Measurements from ENCODE around the gene CHTF18.

Gene CHTF18

DNA sequence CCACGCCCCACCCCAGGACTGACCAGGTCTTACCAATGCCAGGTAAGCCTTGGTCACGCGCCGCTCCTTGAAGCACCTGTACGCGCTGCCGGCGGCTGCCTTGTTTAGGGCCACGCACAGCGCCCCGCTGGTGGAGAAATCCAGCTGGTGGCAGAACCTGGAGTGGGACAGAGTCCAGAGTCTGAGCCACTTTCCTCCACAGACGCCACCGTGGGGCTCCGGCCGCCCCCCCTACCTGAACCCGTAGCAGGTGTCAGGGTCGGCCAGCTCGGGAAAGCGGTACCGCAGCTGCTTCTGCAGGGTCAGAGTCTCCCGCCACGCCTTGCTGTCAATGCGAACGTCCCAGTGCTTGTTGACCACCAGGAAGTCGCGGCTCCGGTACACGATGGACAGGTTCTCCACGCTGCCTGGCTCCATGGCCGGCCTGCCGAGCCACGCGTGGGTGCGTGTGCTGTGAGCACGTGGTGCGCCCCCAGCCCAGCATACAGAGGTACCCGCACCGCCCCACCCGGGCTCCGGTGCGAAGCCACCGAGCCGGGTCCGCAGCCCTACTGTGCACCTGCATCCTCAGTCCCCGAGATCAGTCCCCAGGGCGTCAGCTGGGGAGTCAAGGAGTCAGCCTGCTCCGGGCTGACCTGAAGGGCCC is 976 bp upstream of the CHTF18 start:
- no peak for DNase-seq
- in situ Hi-C loops (cut with MboI; ENCODE audit: low pct_unique_long_range_greater_than_20kb, low sequenced_read_pairs), result loop anchor here (10.0 kb wide), 1 partner anchor 73 kb away; the partner anchor contains the start of gene METRN

DNA sequence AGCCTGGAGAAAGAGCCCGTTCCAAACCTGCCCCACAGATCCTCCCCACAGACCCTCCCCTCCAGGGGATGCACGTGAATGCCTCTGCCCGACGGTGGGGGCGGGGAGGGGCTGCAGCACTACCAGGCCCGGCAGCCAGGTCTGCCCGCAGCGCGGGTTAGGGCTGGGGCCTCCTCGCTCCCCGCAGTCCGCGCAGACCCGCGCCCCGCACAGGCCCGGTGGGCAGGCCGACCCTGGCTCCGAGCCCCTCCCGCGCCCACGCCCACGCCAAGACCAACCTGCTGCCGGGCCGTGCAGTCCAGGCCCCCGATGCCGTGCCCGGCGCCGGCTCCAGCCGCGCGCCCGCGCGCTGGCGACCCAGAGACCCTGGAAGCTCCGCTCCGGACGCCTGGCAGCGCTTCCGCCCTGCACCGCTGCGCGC is 432 bp upstream of the CHTF18 start, which contains the start of gene RPUSD1:
Gene RPUSD1 (minus strand): TSS at position 404 of the 421 bp plus-strand sequence. CDS start 644 bp downstream, outside the sequence.
- in situ Hi-C loops (cut with MboI; ENCODE audit: low pct_unique_long_range_greater_than_20kb, low sequenced_read_pairs), result loop anchor here (10.0 kb wide), 1 partner anchor 73 kb away; the partner anchor contains the start of gene METRN
- DNase-seq, result no peak

DNA sequence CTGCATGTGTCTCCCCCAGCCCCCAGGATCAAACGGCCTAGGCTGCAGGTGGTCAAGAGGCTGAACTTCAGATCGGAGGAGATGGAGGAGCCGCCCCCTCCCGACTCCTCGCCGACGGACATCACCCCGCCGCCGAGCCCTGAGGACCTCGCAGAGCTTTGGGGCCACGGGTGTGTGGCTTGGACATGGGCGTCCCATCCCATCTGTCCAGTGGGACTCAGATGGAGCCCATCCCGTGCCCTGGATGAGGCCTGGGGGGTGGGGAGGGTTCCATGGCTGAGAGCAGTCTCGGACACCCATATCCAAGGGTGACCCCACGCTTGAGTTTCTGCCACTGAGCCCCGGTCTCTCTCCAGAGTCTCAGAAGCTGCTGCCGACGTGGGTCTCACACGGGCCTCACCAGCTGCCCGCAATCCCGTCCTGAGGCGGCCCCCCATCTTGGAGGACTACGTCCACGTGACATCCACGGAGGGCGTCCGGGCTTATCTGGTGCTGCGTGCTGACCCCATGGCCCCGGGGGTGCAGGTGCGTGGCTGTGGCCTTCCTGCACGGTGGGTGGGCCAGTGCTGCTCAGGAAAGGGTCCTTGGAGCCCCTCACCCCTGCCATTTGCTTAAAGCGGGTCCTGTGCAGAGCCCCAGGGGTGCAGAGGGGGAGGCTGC is 901 bp downstream of the CHTF18 start:
- no peak for DNase-seq
- in situ Hi-C loops (cut with MboI; ENCODE audit: low pct_unique_long_range_greater_than_20kb, low sequenced_read_pairs), result loop anchor here (10.0 kb wide), 1 partner anchor 75 kb away; the partner anchor contains the start of gene METRN

DNA sequence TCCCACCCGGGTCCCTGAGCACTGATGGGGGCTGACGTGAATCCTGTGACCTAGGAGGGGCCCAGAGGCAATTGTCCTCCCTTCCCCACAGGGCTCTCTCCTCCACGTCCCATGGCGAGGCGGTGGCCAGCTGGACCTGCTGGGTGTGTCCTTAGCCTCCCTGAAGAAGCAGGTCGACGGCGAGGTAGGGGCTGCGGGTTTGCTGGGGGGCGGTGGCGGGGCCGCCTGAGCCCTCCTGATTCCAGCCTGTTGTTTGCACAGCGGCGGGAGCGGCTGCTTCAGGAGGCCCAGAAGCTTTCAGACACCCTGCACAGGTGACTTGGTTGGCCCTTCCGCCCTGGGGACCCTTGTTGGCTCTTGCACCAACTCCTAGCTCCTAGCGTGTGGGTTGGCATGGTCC is 1.7 kb downstream of the CHTF18 start:
- in situ Hi-C loops (cut with MboI; ENCODE audit: low pct_unique_long_range_greater_than_20kb, low sequenced_read_pairs), result no loop called here

DNA sequence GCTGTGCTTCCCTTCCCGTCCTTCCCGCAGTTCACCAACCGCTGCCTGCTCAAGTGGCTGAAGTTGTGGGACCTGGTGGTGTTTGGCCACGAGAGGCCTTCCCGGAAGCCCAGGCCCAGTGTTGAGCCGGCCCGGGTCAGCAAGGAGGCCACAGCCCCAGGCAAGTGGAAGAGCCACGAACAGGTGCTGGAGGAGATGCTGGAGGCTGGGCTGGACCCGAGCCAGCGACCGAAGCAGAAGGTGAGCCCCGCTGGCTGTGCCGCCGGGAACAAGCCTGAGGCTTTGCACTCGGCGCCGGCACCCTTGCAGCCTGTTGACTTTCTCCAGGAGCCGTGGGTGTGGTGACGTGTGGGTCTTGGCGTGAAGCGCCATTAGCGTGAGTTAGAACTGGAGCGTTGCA is 2.7 kb downstream of the CHTF18 start:
- in situ Hi-C loops (cut with MboI; ENCODE audit: low pct_unique_long_range_greater_than_20kb, low sequenced_read_pairs), result no loop called here
- DNase-seq, result no peak

More for the DNA sequence above, 1.7 kb downstream of the CHTF18 start:
- DNase-seq, result no peak

DNA sequence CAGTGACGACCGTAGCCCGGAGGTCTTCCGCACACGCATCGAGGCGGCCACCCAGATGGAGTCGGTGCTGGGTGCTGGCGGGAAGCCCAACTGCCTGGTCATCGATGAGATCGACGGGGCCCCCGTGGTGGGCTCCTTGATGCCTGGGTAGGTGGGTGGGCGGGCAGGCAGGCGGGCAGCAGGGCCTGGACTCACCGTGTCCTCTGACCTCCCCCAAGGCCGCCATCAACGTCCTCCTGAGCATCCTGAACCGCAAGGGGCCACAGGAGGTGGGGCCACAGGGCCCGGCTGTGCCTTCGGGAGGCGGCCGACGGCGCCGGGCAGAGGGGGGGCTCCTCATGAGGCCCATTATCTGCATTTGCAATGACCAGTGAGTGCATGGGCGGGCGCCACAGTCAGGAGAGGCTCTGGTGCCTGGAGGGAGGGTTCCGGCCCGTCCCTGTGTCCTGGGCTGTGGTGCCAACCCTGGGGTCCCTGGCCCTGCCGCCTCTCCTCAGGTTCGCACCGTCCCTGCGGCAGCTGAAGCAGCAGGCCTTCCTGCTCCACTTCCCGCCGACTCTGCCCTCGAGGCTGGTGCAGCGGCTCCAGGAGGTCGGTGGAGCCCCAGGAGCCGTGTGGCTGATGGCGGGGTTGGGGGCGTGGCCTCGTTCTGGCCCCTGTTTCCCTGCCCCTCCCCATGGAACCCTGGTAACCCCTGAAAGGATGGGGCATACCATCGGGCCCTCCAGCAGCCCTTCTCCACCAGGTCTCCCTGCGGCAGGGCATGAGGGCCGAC is 4.0 kb downstream of the CHTF18 start:
- no peak for DNase-seq
- in situ Hi-C loops (cut with MboI; ENCODE audit: low pct_unique_long_range_greater_than_20kb, low sequenced_read_pairs), result no loop called here

DNA sequence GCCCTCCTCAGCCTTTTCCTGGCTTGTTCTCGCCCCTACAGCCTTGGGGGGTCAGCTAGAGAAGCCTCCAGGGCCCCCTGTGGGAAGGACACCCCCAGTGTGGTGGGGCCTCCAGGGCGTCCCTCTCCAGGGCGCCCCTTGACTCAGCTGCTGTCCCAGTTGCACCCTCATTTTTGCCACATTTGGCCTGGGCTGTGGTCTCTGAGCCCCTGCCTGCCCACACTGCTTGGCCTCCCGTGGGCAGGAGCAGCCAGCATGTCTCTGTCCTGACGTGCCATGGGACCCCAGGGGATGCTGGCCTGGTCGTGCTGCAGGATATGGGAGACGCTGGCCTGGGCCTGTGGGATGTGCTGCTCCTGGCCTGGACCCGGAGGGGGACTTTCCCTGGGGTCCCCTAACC is 5.0 kb downstream of the CHTF18 start:
- DNase-seq, result no peak
- in situ Hi-C loops (cut with MboI; ENCODE audit: low pct_unique_long_range_greater_than_20kb, low sequenced_read_pairs), result no loop called here

DNA sequence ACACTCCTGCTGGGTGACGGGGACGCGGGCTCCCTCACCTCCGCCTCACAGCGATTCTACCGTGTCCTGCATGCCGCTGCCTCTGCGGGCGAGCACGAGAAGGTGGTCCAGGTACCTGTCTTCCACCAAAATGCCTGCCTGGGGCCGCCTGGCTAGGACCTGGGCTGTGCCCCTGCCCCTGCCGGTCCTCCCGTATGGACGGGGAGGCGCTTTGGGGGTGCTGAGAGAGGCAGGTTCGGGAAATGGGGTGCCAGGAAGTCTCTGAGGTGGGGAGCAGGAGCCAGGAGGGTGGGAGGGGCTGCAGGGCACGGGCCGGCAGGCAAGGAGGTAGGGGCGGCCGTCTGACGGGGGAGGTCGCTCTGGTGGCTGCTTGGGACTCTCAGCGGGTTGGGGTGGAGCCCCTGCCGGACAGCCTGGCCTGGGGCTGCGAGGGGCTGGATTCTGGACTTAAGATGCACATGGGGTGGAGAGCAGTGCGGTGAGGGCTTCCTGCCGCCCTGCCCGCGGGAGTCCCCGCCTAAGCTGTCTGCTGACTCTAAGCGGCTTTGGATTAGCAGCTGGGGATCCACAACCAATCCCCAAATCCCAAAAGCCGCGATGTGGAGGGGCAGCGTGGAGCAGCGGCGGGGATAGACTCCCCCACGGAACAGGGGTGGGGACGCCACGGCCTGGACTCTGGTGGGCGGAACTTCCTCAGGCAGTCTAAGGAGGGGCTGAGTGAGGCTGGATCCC is 5.8 kb downstream of the CHTF18 start:
- no peak for DNase-seq
- in situ Hi-C loops (cut with MboI; ENCODE audit: low pct_unique_long_range_greater_than_20kb, low sequenced_read_pairs), result no loop called here

DNA sequence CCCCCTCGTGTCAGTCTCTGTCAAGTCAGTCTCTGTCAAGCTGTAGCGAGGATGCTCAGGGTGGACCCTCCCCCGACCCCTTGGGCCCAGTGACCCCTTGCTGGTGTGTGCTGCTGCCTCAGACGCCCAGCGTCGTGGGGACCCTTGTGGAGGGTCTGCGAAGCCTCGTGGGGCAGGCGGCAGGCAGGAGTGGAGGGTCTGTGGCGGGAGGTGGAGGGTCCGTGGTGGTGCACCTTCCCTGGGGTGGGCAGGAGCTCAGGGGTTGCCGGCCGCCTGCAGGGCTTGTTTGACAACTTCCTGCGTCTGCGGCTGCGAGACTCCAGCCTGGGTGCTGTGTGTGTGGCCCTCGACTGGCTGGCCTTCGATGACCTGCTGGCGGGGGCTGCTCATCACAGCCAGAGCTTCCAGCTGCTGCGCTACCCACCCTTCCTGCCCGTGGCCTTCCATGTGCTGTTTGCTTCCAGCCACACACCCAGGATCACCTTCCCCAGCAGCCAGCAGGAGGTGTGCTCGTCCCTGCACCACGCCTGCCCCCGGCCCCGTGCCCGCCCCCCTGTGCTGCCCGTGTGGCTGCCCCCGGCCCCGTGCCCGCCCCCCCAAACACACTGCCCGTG is 6.5 kb downstream of the CHTF18 start:
- in situ Hi-C loops (cut with MboI; ENCODE audit: low pct_unique_long_range_greater_than_20kb, low sequenced_read_pairs), result no loop called here
- no peak for DNase-seq

DNA sequence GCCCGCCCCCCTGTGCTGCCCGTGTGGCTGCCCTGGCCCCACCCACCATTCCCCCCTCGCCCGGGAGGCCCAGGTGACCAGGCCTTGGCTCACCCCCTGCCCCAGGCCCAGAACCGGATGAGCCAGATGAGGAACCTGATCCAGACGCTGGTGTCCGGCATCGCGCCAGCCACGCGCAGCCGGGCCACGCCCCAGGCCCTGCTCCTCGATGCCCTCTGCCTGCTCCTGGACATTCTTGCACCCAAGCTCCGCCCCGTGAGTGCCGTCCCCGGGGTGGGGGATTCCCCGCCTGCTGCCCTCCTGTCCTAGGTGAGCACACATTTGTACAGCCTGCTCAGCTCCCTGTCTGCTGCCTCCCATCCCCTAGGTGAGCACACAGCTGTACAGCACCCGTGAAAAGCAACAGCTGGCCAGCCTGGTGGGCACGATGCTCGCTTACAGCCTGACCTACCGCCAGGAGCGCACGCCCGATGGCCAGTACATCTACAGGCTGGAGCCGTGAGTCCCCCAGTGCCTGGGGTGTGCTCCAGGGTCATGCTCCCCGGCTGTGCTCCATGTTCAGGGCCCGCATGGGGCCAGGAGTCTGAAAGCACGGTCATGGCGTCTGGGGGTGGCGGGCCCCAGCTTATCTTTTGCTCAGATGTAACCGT is 7.3 kb downstream of the CHTF18 start:
- no peak for DNase-seq
- in situ Hi-C loops (cut with MboI; ENCODE audit: low pct_unique_long_range_greater_than_20kb, low sequenced_read_pairs), result no loop called here

DNA sequence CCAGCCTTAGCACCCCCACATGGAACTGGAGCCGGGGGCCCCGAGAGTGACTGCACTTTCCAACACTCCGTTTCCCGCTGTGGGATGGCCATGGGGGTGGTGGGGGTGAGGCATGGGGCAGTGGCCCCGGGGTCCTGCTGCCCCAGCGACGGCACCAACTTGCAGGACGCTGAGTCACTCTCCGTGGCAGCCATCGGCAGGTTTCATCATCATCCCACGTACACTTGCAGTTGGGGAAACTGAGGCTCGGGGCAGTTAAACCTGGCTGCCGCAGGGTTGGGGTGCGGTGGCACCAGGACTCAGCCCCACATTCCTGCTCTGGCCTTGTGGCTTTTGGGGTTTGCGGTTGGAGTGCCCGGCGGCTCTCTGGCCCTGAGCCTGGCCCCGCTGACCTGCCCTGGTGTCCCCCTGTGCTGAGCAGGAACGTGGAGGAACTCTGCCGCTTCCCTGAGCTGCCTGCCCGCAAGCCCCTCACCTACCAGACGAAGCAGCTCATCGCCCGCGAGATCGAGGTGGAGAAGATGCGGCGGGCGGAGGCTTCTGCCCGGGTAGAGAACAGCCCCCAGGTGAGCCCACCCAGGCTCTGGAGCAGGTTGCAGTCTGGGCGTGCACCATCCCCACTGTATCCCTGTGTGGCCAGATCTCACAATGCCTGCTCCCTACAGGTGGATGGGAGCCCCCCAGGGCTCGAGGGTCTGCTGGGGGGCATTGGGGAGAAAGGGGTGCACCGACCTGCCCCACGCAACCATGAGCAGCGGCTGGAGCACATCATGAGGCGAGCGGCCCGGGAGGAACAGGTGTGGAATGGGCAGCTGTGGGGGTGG is 8.1 kb downstream of the CHTF18 start:
- DNase-seq, result no peak
- in situ Hi-C loops (cut with MboI; ENCODE audit: low pct_unique_long_range_greater_than_20kb, low sequenced_read_pairs), result no loop called here

DNA sequence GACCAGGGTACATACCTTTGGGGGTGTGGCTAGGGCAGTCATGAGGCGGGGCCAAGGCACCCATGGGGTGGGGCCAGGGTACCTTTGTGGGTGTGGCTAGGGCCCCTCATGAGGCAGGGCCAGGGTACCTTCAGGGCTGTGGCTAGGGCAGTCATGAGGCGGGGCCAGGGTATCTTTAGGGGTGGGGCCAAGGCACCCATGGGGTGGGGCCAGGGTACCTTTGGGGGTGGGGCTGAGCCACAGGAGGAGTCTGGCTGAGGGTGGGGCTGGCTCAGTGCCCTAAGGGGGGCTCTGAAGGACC is 8.7 kb downstream of the CHTF18 start:
- no peak for DNase-seq
- in situ Hi-C loops (cut with MboI; ENCODE audit: low pct_unique_long_range_greater_than_20kb, low sequenced_read_pairs), result no loop called here

DNA sequence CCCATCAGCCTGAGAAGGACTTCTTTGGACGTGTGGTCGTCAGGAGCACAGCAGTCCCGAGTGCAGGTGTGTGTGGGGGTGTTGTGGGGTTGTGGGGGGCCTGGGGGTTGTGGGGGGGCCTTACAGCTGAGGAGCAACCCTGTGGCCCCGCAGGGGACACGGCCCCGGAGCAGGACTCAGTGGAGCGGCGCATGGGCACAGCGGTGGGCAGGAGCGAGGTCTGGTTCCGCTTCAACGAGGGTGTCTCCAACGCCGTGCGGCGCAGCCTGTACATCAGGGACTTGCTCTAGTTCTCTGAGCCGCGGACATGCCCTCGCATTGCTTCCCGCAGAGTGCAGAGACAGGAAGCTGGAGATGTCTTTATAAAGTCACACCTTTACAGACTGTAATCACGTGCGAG is 9.3 kb downstream of the CHTF18 start:
- in situ Hi-C loops (cut with MboI; ENCODE audit: low pct_unique_long_range_greater_than_20kb, low sequenced_read_pairs), result no loop called here

DNA sequence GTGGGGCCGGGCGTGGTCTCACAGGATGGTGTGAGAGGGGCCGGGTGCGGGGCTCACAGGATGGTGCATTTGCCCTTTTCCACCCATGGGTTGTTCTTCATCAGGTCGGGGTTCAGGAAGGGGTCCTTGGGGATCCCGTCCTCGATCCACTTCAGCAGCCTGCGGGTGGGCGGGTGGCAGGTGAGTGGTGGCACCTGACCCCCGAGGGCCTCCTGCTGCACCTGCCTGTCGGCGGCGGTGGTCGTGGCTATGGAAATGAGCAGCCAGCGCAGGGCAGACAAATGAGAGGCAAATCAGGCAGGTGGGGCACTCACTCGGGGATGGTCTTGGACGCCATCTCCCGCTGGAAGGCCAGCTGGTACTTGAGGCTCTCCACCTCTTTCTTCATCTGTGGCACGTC is 10.2 kb downstream of the CHTF18 start:
- in situ Hi-C loops (cut with MboI; ENCODE audit: low pct_unique_long_range_greater_than_20kb, low sequenced_read_pairs), result no loop called here
- DNase-seq, result no peak

More for the DNA sequence above, 9.3 kb downstream of the CHTF18 start:
- DNase-seq, result no peak

DNA sequence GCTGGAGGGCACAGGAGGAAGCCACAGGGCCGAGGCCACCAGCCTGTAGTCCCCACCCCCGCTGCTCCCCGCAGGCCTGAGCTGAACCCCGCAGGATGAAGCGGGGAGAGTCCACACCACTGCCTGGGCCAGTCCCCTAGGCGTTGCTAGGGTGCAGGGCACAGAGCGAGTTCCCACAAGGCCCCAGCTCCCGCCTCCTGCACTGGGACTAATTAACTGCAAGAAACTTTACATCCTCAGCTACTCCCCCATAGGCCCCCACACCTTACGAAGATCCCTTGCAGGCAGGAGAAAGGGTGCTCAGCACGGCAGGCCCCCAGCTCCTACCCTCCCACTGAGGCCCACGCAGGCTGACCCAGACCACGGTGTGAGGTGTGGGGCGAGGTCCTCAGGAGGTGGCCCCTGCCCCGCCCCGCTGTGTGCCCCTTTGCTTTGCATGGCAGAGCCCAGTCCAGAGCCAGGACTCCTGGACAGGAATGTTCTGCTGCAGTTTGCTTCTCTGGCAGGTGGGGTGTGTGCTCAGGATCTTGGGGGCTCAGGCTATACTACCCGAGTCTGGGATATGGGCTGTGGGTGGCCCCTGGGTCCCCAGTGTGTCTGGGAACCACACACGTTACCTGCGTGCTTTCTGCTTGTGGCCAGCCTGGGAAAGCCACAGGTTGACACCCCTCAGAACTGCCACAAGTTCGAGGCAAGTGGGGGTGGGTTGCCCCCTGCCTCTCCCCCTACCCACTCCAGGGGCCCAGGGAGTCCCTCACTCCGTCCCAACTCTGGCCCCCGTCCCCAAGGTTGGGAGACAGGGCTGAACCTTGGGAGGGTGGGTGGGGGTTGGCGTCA is 10.9 kb downstream of the CHTF18 start:
- no peak for DNase-seq
- in situ Hi-C loops (cut with MboI; ENCODE audit: low pct_unique_long_range_greater_than_20kb, low sequenced_read_pairs), result no loop called here

DNA sequence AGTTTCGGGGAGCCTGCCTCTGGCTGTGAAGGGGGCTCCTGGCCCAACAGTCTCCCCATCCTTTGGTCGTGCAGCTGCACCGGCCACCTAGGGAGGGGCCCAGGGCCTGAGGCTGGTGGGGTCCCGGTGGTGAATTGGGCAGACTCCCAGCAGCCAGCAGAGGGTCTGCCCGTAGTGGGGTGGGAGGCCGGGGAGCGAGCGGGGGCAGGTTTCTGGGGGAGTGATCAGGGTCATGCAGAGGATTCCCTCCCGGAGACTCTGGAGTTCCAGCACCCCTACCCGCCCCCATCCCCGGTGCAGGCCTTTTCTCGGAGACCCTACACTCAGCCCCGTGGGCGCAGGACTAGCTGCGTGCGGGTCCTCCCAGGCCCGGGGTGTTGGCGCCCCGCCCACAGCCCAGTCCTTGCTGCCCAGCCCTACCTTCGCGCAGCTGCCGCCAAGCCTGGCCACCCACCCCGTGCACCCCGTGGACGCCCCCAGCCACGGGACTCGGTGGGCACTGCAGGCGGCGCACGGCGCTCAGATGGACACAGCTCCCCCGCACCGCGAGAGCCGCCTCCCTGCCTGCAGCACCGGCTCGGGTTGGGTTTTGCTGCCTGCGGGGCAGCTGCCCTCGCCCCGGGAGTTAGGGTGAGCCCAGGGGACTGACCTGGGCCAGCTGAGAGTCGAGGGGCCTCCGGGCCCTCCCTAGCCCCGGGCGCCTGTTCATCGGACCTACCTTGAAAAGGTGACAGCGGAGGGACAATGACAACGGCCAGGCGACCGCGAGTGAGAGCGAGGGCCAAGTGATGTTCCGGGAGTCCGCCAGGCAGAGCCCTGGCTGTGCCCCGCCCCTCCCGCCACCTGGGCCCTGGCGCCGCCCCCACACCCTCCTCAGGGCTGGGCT is 11.8 kb downstream of the CHTF18 start, which contains the start of gene GNG13:
Gene GNG13 (minus strand): TSS at position 787 of the 886 bp plus-strand sequence. CDS start 1,657 bp downstream, outside the sequence.
- in situ Hi-C loops (cut with MboI; ENCODE audit: low pct_unique_long_range_greater_than_20kb, low sequenced_read_pairs), result no loop called here
- no peak for DNase-seq

Data from KBM-7 (cell line).